Tibial artery (tissue), 4 donors: ENCODE results near the gene NDST3.

Source experiments
- DNase-seq, 2 donors: peaks; one replicate each; pipeline ENCODE4 v3.0.0-alpha.2; 2019
- H3K27ac ChIP-seq, 2 donors: fragments of 200-600 bp; sonication (generic) in 1 of 2; 1 replicate in 1 of 2; 2 replicates in 1 of 2; pipeline ENCODE4 v1.5.1; 2018 to 2019; ENCODE audit warnings: mild to moderate bottlenecking in 1 of 2
- H3K27me3 ChIP-seq, 2 donors: fragments of 200-600 bp; sonication (generic) in 1 of 2; one replicate each; pipeline versions ENCODE4 v1.5.1 to v1.6.0; 2016 to 2019
- H3K36me3 ChIP-seq, 3 donors: fragments of 200-600 bp; sonication (generic) in 2 of 3; one replicate each; pipeline ENCODE4 v1.5.1; 2016 to 2019; ENCODE audit warnings: mild to moderate bottlenecking in 2 of 3
- H3K4me1 ChIP-seq, 4 donors: fragments of 200-600 bp; sonication (generic) in 2 of 4; 1 replicate in 3 of 4; 2 replicates in 1 of 4; pipeline ENCODE4 v1.5.1; 2016 to 2019
- H3K4me3 ChIP-seq, 2 donors: fragments of 200-600 bp; sonication (generic) in 1 of 2; 1 replicate in 1 of 2; 2 replicates in 1 of 2; pipeline ENCODE4 v1.5.1; 2018 to 2019; ENCODE audit warnings: mild to moderate bottlenecking in 2 of 2
- H3K9me3 ChIP-seq, 3 donors: fragments of 200-600 bp; sonication (generic) in 1 of 3; one replicate each; pipeline ENCODE4 v1.5.1; 2016 to 2019
- intact Hi-C: fragments of 100-400 bp; cut with DNase I; formaldehyde crosslinking; loops from one replicate; pipeline ENCODE4 v1.15.0; 2023; ENCODE audit warnings: low total_unique reads
- TF ChIP-seq, protein P1 (sequence below), 2 experiments: fragments of 200-600 bp in 1 of 2; fragments of 450-650 bp in 1 of 2; IDR thresholded peaks; one replicate each; pipeline ENCODE4 v1.5.1; 2017 to 2019; ENCODE audit warnings: antibody characterized with exemption in 2 of 2, mild to moderate bottlenecking in 1 of 2, moderate library complexity in 1 of 2

The NDST3 gene

DNA sequence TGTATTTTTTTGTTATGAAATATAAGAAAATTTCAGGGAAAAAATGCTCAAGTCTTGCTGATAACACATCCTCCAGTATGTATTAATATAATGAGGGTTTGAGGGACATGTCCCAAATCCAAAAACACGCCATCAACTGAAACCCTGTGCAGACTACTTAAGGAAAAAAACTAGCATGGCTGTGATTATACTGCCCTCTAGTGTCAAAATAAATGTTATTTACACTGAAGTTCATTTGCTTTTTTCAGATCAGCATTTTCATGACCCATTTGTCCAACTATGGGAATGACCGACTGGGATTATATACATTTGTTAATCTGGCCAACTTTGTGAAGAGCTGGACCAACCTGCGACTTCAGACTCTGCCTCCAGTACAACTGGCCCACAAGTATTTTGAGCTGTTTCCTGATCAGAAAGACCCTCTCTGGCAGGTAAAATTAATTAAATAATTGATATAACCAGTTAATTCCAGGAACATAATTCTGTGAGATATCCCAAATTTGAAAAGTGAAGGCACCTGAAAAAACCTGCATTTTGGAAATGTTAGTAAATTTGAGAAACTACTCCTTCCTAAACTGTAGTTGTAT lies 190.1 kb downstream of the NDST3 start:
- TF ChIP-seq, protein P1, sequence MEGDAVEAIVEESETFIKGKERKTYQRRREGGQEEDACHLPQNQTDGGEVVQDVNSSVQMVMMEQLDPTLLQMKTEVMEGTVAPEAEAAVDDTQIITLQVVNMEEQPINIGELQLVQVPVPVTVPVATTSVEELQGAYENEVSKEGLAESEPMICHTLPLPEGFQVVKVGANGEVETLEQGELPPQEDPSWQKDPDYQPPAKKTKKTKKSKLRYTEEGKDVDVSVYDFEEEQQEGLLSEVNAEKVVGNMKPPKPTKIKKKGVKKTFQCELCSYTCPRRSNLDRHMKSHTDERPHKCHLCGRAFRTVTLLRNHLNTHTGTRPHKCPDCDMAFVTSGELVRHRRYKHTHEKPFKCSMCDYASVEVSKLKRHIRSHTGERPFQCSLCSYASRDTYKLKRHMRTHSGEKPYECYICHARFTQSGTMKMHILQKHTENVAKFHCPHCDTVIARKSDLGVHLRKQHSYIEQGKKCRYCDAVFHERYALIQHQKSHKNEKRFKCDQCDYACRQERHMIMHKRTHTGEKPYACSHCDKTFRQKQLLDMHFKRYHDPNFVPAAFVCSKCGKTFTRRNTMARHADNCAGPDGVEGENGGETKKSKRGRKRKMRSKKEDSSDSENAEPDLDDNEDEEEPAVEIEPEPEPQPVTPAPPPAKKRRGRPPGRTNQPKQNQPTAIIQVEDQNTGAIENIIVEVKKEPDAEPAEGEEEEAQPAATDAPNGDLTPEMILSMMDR (IDR thresholded peaks at IDR 0.05) = peak; percentile 38 to 47
- Histone ChIP-seq H3K9me3 (no peaks in the 10 kb centered on the region), H3K27ac (no peak overlapping the region), H3K4me1 (no peaks in the 10 kb centered on the region), H3K27me3 (no peaks in the 10 kb centered on the region), H3K36me3 (no peaks in the 10 kb centered on the region), H3K4me3 (no peak overlapping the region)
- DNase-seq = no peak
- intact Hi-C loops = no loop called here

DNA sequence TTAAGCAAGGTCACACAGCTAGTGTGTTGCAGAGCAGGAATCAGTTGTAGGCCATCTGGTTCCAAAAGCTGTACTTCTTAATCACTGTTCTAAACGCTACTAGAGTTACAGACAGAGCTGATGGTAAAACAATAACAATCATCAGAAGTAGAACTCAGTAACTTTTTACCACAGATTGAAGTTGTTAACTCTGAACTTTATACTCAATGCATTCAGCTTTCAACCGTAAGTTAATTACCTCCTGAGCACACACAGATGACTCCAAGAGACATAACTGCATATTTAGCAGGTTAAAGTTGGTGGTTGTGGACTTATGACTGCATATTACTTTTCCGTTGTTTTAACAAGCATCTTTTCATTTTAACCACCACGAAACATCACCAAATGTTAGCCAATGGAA lies 191.2 kb downstream of the NDST3 start:
- H3K36me3 ChIP-seq = no peaks in the 10 kb centered on the region
- intact Hi-C loops = no loop called here

DNA sequence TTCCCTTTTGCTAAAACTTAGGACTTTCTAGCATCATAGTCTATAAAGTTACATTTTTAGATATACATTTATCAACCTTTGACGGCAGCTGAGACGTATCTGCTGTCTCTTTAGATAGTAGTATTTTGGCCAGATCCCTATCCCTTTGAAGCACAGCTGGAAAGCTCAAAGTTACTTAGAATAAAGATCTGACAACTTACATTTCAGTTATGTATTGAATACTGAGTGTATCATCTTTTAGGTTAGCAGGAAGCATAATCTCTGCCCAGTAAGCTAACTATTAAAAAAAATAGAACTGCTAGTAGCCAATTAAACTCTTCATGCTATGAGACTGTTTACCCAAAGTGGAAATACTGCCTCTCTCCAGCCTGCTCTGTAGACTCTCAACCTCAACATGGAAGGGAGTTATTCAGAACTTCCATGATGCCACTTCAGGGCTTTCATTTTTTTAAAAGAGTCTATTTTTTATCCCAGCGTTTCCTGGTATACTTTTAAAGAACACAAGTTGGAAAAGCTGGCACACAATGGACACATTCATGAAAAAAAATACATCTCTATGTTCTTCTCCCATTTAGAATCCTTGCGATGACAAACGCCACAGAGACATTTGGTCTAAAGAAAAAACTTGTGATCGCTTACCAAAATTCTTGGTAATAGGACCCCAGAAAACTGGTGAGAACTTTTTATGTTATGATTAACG lies 192.2 kb downstream of the NDST3 start:
- no peak overlapping the region for H3K27ac ChIP-seq
- intact Hi-C loops = no loop called here
- no peak for DNase-seq
- H3K4me1 ChIP-seq = no peaks in the 10 kb centered on the region
- no peaks in the 10 kb centered on the region for H3K9me3 ChIP-seq
- TF ChIP-seq, protein P1 (IDR thresholded peaks at IDR 0.05) = no peak
- no peaks in the 10 kb centered on the region for H3K36me3 ChIP-seq
- no peak overlapping the region for H3K4me3 ChIP-seq
- H3K27me3 ChIP-seq = no peaks in the 10 kb centered on the region

More for the DNA sequence above, 191.2 kb downstream of the NDST3 start:
- Histone ChIP-seq H3K4me1 (no peaks in the 10 kb centered on the region), H3K27ac (no peak overlapping the region), H3K4me3 (no peak overlapping the region), H3K27me3 (no peaks in the 10 kb centered on the region), H3K9me3 (no peaks in the 10 kb centered on the region)
- TF ChIP-seq, protein P1 (IDR thresholded peaks at IDR 0.05) = no peak
- DNase-seq = no peak

DNA sequence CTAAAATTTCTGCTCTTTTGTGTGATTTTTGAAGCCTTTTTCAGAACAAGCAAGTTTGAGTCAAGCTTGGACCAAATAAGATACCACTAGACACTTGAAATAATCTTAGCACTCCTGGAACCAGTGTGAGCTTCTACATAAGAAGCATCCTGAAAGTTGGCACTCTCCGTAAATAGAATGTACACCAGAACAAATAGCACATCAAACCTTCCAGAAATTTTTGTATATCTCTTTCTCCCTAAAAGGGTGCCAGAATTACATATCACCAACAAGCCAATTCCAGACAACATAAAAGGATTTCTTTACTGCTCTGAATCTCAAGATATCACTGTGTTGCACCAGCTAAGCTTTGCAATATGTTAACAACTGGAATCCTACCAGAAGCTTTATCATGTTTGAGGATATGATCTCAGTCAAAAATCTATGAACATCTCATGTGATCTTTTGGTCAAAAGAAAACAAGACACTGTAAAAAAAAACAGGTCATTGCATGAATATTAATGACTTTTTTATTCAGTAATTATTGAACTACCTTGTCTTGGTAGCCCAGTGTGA lies 201.4 kb downstream of the NDST3 start:
- no peaks in the 10 kb centered on the region for H3K9me3 ChIP-seq
- H3K36me3 ChIP-seq = no peaks in the 10 kb centered on the region
- no peak overlapping the region for H3K27ac ChIP-seq
- no peak for DNase-seq
- no peak overlapping the region for H3K4me3 ChIP-seq
- intact Hi-C loops = no loop called here
- H3K27me3 ChIP-seq = no peaks in the 10 kb centered on the region
- TF ChIP-seq, protein P1 (IDR thresholded peaks at IDR 0.05) = no peak
- H3K4me1 ChIP-seq = no peaks in the 10 kb centered on the region

DNA sequence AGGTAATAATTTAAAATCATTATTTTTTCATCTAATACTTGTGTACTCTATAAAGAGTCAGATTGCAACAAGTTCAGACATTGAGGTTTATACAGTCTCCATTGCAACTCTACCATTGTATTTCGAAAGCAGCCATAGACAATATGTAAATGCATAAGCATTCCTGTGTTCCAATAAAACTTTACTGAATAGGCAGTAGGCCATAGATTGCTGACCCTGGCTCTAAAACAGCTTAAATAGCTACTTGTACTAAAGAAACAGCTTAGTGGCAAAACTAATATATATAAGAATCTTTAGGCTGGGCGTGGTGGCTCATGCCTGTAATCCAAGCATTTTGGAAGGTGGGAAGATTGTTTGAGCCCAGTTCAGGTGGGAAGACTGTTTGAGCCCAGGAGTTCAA lies 203.2 kb downstream of the NDST3 start:
- intact Hi-C loops = no loop called here
- no peak overlapping the region for H3K27ac ChIP-seq
- no peak for DNase-seq
- H3K4me3 ChIP-seq = no peak overlapping the region
- H3K27me3 ChIP-seq = no peaks in the 10 kb centered on the region
- H3K36me3 ChIP-seq = no peaks in the 10 kb centered on the region
- TF ChIP-seq, protein P1 (IDR thresholded peaks at IDR 0.05) = no peak
- H3K4me1 ChIP-seq = no peaks in the 10 kb centered on the region
- no peaks in the 10 kb centered on the region for H3K9me3 ChIP-seq
